Astrocyte of the cerebellum (primary cell): ENCODE results near the gene PRKCE.

Source experiments
- DNase-seq: peaks from one replicate; pipeline ENCODE4 v3.0.0-alpha.2; 2011; ENCODE audit warnings: low read depth
- H3K4me3 ChIP-seq: 2 replicates; pipeline ENCODE4 v1.5.1; 2011; ENCODE audit warnings: mild to moderate bottlenecking, low read depth, low read length, moderate library complexity
- CTCF ChIP-seq: IDR thresholded peaks from 2 replicates; pipeline ENCODE4 v1.5.1; 2012; ENCODE audit warnings: low read length, low read depth, moderate library complexity, mild to moderate bottlenecking; ENCODE audit errors: missing control alignments
- in situ Hi-C: cut with HindIII; loops from 2 replicates; pipeline ENCODE4 v1.10.0; 2017; ENCODE audit warnings: low sequenced_read_pairs

PRKCE gene

GRCh38 chr2:46142546-46143428, 491.3 kb downstream of the PRKCE start:
- DNase-seq: no peak
- H3K4me3 ChIP-seq: no peak overlapping the region
- in situ Hi-C loops: no loop called here
- TF ChIP-seq CTCF: no peak

GRCh38 chr2:46143429-46144132, 492.1 kb downstream of the PRKCE start:
- H3K4me3 ChIP-seq: no peak overlapping the region
- TF ChIP-seq CTCF: no peak
- in situ Hi-C loops: no loop called here

GRCh38 chr2:46144133-46144800, 492.8 kb downstream of the PRKCE start:
- TF ChIP-seq CTCF: no peak
- no peak for DNase-seq
- in situ Hi-C loops: no loop called here
- H3K4me3 ChIP-seq: no peak overlapping the region

More at GRCh38 chr2:46143429-46144132, 492.1 kb downstream of the PRKCE start:
- no peak for DNase-seq

GRCh38 chr2:46145017-46145416, 493.5 kb downstream of the PRKCE start:
- in situ Hi-C loops: no loop called here
- no peak for TF ChIP-seq CTCF
- no peak overlapping the region for H3K4me3 ChIP-seq
- no peak for DNase-seq

GRCh38 chr2:46145840-46146239, 494.4 kb downstream of the PRKCE start:
- no peak for DNase-seq
- TF ChIP-seq CTCF: no peak
- H3K4me3 ChIP-seq: no peak overlapping the region
- in situ Hi-C loops: no loop called here

GRCh38 chr2:46146866-46147502, 495.5 kb downstream of the PRKCE start:
- TF ChIP-seq CTCF: no peak
- in situ Hi-C loops: no loop called here
- DNase-seq: no peak
- no peak overlapping the region for H3K4me3 ChIP-seq
